GM18870 (cell line): ENCODE measurements around the gene PUM1.

Source experiments
- ATAC-seq: cut with Tn5 transposase; IDR thresholded peaks from one replicate; pipeline ENCODE4 v1.9.1; 2021; ENCODE audit warnings: moderate library complexity; ENCODE audit not compliant: unreplicated experiment

Gene PUM1

DNA sequence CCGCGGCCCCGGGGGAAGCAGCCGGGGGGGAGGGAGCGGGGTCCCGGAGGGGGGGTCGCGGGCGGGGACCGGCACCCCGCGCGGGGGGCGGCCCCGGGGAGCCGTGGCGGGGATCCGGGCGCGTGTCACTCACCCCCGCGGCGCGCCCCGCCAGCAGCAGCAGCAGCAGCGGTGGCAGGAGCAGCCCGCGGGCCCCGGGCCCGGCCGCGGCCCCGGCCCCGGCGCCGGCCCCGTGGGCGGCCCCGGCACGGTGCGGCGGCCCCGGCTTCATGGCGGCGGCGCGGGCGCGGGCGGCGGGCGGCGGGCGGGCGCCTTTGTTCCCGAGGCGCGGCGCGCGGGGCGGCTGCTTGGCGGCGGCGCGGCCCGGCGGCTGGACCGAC lies 157.2 kb downstream of the PUM1 start:
- ATAC-seq = no peak

DNA sequence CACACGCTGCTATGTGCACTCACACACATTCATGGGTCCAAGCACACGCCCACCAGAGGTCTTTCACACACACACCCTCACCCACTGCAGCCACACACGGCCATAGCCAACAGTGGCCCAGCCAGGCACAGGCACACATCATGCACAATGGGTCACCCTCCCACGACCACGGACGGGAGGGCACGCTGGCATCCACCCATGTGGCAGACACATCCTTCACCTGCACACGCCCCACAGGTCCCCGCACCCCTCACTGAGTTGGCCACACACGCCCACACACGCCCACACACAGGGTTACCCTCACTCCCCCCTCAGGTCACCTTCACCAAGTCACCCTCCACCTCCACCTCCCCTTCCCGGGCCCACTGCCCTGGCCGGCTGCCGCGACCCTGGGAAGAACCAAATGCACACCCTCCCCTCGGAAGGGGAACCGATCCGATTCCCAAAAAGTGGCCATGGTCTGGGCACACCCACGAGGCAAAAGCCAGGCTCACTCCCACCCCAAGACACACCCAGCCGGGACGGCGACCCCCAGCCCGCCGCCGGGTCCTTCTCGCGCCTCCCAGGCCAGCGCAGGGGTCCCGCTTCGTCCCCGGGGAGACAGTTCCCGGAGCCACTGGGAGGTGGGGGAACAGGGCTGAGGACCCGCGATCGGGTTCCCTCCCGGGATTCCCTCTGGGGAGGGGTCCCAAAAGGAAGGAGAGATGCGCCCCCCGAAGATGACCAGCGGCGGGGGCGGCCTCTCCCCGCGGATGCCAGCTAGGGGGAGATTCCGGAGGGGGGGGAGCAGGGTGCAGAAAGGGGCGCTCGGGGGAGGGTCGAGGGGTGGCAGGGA lies 157.8 kb downstream of the PUM1 start:
- no peak for ATAC-seq

DNA sequence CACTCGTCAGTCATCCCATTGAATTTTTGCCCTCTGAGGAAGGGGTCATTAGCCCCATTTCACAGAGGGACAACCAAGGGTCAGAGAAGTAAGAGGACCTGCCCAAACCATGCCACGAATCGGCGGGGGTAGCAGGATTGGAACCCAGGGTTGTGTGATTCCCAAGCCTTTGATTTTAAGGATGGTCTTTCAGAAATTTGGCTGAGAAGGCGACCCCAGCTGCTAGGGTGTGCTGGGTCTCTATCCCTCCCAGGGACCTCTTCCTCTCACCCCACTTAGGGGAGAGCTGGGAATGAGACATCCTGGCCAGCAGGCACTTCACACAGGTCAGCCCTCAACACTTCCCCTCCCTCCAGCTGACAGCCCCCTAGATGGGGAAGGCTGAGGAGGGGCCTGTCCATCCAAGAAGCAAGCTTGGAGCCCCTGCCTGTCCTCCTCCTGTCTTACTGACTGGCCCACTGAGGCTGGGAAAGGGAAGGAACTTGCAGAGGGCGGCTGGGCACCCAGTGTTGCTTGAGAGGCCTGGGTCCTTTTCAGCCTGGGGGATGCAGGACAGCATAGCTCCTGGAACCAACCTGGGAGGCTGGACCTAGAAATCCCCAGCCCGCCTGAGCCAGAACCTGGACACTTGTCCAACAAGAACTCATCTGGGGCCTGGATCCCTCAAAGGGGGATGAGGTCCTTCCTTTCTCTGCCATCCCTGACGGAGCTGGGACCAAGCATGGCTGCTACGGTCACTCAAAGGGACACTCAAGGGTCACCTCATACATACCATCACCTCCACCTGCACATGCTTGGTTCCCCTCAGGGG lies 158.7 kb downstream of the PUM1 start:
- no peak for ATAC-seq

DNA sequence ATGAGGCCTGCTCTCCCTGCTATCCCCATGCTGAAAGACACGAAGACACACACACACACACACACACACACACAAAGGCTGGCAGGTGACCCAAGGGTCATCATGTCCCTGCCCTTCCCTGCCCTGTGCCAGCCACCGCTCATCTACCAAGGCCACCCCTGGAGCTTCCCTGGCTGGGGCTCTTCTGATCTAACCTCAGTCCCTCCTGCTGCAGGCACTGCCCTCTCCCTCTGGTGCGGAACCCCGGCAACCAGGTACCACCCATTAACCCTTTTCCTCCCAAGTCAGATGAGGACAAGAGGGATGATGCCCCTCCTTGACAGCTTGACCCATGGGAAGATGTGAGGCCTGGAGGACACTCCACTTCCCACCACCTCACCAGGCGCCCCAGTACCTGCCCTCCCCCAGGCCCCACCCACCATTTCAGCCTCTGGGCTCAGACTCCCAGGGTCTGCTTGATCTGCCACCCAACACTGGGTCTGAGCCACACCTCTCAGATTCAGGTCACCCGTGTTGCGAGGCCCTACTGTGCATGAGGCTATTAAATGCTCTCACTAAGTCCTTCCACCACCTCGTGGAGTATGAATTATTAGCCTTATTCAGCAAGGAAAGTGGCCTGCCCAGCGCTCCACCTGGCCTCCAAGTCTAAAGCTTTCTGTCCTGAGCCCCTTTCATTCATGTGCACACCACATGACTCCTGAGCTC lies 159.4 kb downstream of the PUM1 start:
- no peak for ATAC-seq

DNA sequence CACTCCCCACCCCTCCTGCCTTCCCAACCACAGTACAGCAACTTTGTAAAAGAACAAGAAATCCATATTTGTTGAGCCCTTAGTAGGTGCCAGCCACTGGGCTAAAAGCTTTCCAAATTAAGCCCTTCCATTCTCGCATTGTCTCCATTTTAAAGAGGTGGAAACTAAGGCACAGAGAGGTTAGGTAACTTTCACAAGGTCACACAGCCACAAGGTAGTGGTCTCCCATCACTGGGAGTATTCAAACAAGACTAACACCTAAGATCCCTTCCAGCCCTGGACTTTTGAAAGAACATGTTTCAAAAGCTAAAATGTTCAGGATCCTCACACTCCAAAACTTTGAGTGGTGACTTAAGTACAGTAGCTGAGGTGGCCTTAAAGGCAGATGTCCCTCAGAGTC lies 160.1 kb downstream of the PUM1 start:
- ATAC-seq = no peak

DNA sequence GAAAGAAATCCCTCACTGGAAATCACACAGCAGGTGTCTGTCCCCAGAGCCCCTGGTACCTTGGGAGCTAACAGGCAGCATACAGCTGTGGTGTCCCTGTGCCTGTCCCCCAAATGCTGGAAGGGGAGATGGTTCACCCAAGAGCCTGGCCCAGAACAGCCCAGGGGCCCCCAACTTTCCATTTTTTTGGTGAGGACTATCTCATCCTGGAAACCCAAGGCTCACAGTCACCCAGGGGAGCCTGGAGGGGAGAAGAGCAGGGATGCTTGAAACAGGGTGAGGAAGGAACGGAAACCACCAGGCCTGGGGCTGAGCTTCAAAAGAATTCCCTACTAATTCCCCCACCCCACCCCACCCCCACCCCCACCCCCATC lies 160.6 kb downstream of the PUM1 start:
- ATAC-seq = no peak

DNA sequence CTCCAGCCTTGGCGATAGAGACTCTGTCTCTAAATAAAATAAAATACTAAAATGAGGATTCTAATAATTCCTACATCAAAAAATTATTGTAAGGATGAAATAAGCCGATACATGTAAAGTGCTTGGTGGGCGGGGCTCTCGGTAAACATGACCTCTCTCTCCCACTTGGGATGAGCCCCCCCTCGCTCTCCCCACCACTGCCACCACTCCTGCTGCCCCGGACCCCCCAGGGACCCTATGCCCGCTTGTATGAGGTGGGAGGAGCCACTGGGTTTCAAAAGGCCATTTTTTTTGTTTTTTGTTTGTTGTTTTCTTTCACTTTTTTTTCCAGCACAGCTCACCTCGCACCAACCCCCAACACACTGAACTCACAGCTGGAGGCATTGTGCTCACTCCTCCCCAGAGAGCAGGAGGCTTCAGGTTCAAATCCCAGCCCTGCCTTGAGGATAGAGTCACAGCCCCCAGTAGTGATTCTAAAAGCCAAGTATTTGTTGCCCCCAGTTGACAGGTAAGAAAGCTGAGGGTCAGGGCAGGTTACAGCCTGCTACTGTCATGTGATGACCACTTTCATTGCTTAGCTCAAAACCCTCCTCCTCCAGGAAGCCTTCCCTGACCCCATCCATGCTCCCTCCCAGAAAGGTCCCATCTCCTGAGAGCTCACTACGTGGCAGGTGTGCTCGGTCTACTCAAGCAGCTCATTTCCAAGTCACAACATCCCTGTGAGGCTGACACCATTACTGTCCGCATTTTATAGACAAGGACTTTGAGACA lies 161.1 kb downstream of the PUM1 start:
- no peak for ATAC-seq

DNA sequence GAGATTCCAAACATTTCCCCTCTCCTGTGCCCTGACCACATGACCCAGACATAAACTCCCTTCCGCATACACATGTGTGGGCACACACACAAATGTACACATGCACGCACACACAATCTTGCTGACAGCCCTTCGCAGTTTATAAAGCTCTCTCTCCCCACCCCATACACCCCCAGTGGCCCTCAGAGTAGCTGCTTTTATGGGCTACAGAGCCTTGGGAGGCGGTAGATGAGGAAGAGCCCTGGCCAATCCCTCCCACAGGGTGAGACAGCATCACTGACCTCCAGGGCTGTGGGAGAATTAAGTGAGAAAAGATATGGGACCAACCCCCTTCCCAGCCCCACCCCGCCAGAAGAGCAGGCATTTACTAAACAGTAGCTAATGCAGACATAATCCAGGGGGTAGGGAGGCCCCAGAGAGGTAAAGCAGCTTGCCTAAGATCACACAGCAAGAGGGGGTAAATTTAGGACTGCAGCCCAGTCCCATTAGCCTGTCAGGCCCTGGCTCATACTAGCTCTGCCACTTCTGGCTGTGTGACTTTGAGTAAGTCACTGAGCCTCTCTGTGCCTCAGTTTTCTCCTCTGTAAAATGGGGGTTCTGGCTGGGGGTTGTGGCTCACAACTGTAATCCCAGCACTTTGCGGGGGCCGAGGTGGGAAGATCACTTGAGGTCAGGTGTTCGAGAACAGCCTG lies 162.0 kb downstream of the PUM1 start:
- no peak for ATAC-seq

DNA sequence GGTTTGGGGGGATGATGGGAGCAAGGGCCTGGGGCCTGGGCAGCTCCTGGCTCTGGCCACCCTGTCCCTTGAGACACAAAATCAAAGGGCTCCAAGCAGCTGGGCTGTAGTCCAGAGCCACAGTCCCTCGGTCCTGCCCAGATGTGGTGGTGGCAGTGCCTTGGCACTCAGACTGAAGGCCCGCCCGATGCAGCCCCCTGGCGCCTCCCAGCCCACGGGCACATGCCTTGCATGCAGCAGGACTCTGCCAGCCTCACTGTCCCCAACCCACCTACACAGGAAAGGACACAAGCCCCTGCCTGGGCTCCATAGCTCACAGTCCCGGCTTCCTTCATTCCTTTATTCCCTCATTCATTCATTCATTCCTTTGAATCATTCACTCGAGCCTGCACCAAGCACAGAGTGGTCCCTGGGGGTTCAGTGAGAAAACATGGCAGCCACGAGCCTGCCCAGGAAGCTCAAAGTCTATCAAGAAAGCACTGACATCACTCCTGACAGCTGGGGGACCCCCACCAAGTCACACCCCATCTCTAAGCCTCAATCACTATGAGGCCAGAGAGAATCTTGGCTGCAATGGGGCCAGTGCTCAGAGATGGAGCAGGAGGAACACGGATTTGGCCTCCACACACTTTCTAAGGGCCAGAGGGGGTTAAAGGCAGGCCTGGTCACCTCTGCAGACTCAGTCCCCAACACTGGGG lies 162.8 kb downstream of the PUM1 start:
- ATAC-seq = no peak

DNA sequence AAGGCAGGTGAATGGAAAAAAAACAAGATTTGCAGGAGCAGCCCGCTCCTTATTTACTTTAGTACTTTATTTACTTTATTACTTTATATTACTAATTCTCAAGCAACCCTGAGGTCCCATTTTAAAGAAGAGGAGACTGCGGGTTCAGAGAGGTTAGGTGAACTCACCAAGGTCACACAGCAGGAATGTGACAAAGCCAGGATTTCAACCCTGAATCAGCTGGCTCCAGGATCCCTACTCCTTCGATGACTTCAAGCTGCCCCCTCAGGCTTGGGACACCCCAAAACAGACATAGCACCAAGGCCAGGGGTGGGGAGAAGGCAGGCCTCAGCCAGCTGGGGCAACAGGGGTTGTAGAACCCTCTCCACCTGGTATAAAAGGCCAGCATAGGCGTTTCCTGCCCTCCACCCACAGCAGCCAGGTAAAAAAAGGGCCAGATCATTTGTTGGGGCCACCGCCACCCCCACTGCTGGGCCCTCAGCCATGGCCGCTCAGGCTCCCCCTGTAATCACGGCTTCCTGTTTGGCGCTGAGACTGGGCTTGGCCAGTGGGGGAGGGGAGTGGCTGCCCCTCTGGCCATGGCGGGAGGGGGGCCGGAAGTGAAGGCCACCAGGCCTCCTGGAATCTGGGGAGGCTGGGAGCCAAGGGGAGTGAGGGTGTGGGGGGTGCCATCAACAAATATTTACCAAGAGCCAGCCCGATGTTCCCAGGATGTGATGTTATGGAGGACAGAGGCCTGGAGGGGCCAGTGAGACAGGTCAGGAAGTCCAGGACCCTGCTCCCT lies 163.5 kb downstream of the PUM1 start:
- ATAC-seq = no peak

DNA sequence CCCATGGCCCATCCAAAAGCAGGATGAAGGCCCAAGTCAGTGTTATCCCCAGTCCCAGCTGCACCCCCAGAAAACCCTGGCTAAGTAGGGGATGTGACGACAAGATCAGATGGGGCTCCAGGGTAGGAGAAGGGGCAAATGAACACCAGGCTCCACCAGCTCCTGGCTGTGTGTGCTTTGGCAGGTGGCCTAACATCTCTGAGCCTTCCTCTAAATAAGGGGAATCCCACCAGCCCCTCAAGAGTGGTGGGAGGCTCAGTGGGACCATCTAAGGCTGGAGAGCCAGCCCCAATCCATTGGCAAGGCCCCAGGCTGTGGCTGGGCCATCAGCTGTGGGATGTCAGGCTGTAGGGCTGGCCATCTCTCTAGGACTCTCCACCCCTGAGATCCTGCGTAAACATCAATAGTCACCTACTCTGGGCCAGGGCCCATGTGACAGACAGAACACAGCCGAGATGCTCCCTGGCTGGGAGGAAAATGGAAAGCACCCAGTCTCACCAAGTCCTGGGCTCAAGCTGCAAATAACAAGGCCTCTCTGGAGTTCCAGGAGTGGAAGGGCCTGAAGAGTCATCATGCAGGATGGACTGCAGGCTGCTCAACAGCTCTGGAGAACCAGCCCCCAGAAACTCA lies 164.5 kb downstream of the PUM1 start:
- no peak for ATAC-seq

DNA sequence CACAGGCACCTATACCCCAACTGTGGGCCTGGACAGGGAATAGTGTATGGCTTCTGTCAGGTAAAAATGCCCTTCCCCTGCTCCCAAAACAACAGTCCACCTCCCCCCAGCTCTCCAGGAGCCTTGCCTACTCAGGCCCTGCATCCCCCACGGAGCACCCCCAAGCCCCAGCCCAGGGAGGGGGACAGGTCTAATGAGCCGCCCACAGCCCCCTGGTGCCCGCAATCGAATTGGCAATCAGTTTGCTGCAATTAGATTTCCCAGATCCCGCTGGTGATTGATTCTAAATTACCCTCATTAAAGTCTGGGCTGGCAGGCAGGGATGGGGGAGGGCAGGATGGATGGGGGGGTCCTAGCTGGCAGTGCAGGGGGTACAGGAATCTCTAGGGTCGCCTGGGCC lies 165.0 kb downstream of the PUM1 start:
- no peak for ATAC-seq

DNA sequence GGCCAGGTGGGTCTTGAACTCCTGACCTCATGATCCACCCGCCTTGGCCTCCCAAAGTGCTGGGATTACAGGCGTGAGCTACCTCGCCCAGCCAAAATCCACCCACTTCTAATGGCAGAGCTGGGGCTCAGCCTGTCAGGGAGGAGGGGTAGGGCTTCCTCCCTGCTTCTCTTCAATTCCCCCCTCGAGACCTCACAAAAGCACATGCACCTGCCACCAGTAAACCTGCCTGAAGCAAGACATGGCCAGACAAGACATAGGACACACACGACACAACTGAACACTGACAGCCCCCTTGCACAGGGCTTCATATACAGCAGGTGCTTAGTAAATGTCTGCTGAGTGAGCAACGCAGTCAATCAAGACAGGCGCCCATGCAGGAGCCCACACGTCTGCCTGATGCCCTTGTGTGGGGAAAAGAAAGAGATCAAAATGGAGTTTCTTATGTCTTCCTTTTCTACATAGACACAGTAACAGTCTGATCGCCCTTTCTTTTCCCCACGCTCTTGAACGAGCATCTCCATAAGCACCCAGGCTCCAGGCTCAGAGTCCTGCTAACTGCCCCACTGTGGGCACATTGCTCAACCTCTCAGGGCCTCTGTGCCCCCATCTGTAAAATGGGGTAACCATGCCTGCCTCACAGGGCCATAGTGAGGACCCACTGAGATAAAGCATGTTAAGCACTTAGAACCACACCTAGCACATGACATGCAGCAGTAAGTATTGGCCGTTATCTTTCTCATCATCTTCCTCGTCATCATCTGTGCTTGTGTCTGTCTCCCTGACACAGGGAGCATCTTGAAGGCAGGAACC lies 165.7 kb downstream of the PUM1 start:
- no peak for ATAC-seq

DNA sequence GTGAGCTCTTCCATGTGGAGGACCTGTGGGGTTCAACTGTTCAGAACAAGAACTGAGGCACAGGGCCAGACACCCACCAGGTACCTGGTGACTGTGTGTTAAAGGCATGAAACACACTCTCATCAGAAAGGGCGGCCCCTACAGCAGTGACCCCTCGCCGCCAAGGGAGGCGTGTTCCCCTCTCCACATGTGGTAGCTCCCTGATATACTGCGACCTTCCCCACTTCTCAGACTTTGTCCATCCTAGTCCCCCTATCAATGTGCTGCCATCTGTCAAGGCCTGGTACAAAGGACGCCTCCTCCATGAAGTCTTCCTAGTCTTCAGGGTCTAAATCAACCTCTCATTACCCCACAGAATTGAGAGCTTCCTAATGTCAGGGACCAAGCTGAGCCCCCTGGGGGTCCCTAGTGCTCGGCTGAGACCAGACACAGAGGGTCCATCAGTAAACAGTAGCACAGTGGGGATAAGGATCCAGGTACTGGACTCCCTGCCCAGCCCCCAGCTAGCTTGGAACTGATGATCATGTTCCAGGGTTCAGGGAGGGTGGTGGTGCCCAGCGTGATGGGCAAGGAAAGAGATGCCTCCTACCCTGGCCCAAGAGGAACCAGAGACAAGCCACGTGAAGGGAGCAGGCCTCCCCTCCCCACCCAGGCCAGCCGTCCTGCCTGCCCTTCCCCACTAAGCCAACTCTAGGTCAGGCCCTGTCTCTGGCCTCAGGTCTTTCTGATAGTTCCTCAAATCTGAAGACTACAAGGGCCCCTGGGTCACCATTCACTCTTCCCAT lies 167.3 kb downstream of the PUM1 start:
- no peak for ATAC-seq

DNA sequence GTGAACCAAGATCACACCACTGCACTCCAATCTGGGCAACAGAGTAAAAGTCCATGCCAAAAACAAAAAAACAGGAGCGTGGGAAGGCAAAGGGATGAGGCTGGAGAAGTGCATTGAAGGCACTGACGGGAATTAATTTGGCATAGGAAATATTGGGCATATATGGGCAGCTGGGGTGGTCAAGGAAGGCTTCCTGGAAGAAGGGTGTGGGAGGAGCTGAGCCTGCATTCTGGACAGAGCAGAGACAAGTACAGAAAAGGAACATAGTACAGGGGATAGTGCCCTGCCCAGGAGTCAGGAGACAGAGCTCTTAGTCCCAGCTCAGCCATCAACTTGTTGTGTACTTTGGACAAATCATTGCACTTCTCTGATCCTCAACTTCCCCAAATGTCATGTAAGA lies 168.6 kb downstream of the PUM1 start:
- no peak for ATAC-seq

DNA sequence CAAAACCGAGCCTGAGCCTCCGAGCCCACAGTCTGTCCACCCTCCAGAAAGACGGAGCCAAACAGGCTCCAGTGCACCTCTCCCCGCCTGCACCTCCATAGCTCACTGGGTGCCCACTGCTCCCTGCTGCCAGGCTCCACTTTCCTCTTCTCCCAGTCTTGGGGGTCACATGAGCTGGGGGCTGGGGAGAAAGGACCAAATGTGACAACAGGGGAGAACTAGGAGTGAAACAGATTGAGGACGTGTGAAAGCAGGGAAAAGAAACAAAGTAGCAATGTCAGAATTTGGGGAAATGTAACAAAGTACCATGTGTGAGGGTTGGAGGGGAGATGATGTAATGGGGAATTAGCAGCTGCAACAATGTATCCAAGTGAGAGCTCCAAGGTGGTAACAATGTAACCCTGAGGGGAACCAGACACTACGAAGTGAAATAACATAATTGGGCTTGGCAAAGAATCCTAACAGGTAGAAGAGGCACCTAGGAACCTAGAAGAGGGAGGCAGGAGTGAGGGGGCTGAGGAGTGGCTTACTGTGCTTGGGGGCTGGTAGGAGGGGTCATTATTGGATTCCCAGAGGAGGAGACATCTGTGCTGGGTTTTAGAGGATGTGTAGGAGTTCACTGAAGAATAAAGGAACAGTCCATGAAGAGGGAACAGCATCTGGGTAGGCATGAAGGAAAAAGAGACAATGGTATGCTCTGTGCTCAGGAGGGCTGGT lies 169.4 kb downstream of the PUM1 start:
- no peak for ATAC-seq
